ENCODE measurements around the gene ITM2B. TPM values are rescaled to one million over a fixed set of nuclear protein-coding genes. Genes with fewer than 3 reads are reported as not detected.
"Not testable (repeated sequence)": the region's sequence is repeated elsewhere in the genome, so short reads cannot be mapped to it uniquely, and the experiment has no call there.

The ITM2B gene
- total RNA-seq, 1 donor from 2014 or later, result 277 TPM

DNA sequence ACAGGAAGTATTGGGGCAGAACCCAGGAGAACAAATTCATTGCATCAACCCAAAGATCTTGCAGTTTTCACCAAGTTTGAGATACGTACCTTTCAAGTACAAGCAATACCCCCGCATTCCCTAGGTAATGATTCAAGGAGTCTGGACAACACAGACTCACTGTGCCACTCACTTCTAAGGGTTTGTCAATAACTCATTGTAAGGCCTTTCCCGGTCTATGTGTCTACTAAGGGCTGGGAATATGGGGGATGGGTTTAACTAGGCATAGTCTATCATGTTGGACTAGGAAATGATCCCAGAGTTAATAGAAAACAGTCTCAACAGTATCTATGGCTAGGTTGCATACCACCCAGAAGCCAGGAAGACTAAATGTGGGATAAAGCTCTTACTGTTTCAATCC lies 8.3 kb upstream of the ITM2B start:
- no peak for DNase-seq

DNA sequence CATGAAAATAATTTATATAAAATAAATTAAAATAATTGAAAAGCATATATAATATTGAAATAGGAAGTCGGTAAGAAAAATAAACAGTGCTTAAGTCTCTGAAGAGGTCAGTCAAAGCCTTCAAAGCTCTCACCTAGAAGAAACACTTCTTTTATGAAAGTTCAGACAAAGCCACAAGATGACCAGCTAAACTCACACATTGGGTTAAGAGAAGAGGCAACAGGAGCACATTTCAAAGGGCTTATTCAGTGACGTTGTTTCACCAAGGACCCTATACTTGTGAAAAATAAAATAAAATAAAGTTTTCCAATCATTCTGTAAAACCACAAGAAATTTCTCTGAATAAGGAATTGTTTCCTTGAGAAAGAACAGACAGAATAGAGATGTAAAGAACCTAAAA lies 2.5 kb upstream of the ITM2B start:
- no peak for DNase-seq

DNA sequence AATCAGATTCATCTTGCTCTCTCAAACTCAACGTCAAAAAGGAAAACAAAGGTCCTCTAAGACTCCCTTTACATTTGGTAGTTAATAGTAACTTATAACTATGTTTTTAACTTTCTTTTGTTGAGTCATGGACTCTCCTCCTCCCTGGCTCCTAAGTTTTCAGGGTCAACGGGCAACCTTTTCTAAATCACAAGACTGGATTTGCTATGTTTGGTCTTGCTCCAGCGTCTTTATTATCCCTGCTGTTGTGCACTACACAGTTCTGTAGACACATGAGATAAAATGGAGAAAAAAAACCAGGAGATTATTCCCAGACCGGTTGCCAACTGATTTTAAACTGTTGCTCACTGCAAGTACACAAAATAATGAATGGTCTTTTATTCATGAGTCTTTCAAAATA lies 1.9 kb upstream of the ITM2B start:
- DNase-seq, result no peak

DNA sequence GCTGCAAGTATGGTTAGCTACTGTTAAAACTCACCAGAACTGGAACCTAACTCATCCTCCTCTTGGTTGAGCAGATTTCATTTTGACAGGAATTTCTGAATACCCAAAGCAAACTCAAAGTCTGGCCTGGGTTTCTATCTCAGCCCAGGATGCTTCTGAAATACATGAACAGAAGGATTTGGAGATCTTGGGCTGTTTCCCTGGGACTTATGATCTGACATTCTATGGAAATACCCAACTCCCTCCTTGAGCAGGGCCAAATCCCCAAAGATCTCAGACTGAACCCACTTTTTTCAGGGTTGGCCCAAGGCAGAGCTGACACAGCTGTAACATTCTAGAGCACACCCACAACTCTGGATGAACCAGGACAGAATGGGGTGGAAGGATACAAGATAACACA lies 1.1 kb upstream of the ITM2B start:
- DNase-seq, result no peak

DNA sequence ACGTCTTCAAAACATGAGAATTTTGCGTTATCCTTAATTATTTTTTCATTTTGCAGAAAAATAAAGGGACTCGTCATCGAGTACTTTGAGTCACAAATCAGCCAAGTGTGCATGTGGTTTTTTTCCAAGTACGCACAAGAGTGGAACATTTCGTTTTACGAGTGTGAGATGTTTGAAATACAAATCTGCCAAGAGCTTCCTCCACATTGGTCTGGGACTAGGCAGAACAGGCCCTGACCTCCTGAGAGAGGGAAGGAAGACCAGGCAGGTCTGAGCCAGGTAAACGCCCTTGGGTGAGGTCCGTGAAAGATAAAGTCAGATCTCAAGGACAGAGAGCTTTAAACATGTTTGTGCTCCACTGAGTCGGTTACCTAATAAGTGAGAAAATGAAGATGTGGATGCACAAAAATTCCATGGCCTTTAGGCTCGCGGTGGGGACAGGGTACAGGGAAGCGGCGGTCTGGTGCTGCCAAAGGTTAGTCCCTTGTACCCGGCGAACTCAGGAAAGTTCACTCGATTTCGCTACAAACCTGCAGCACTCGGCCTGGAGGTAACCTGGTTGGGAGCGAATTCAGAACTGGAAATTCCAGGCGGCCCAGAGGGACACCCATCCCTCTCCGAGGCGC lies 473 bp upstream of the ITM2B start:
- DNase-seq, result peak; percentile 54

DNA sequence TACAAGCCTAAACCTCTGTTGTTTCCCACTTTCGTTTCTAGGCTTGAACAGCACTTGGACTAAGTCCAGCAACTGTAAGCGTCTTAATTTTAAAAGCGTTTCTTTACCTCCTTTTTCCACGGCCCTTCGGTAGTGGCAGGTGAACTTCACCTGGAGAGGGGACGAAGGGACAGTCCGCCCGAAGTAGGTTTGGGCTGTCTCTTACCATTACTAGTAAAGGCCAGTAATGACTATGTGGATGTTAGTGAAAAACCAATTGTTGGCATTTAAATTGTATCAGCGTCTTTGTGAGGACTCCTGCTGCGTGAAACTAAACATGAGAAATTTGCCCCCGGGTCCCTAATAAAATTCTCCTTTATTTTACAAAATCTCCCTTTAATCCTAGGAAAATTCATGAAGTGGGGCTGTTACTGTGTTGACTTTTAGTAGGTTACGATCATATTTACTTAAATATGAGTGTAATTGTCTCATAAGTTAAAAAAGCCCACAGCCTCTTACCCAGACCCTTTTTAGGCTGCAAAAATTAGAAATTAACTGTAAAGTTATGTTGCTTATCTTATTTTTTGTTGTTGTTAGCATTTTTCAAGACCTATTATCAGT lies 983 bp downstream of the ITM2B start:
- DNase-seq, result peak; percentile 60

DNA sequence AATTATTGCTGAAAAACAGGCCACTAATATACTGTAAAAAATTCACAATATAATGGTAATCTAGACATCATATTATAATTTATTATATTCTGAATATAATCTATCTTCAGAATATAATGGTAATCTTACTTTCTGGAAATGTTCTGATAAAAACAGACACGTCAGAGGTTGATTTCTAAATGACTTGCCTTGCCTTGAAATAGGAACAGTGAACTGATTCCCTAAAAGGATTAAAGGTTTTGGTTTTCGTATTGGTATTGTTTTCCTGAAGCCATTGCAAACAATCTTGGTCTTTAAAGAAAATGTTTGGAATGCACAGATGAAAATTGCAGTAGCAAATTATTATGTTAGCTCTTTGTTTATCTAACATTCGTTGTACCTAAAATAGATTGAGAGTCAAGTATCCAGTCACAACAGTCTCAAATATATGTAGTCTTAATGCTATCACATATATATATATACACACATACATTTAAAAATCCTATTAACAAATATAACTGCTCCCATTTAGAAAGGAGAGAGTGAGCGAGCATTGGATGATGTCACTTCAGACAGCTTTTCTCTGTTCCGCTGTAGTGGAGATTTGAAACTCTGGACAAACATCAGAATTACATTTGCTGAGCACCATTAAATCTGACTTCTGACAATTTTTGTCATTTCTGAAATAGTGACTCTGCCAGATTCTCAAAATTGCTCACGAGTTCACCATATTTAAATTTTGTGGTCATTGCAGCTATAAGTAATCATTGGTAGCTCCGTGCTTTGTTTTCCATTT lies 1.7 kb downstream of the ITM2B start:
- DNase-seq, result peak; percentile 39

DNA sequence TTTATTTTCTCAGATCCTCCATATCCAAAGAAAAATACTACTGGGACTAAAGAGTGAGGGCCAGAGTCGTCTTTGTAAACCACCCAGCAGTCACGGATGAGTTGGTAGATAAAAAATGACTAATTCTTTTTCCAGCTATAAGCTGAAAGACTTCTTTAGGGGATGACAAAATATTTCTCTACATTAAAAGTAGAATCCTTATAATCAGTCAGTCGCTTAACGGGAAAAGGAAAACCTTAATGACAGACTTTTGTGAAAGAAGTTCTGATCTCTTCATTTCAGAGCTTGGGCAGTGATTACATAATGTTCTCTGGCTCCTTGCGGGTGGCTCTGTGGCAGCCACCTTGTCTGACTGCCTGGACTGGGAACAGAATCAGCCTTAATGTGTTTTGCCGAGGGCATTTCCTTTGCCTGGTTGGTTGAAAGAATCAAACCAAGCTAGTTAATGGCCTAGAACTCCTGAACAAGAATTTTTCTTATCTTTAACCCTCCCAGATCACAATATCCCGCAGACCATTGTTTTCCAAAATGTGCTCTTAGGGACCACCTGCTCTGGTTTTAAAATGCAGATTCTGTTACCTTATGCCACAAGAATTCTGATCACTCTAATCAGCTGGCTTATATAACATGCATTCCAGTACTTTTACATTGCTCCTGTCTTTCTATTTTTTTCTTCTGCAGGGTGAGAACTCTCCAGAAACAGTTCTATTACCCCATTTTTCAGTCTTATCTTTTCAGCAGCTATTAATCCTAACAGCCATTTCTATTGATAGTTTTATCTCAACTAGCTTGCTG lies 2.5 kb downstream of the ITM2B start:
- peak; percentile 7 for DNase-seq

DNA sequence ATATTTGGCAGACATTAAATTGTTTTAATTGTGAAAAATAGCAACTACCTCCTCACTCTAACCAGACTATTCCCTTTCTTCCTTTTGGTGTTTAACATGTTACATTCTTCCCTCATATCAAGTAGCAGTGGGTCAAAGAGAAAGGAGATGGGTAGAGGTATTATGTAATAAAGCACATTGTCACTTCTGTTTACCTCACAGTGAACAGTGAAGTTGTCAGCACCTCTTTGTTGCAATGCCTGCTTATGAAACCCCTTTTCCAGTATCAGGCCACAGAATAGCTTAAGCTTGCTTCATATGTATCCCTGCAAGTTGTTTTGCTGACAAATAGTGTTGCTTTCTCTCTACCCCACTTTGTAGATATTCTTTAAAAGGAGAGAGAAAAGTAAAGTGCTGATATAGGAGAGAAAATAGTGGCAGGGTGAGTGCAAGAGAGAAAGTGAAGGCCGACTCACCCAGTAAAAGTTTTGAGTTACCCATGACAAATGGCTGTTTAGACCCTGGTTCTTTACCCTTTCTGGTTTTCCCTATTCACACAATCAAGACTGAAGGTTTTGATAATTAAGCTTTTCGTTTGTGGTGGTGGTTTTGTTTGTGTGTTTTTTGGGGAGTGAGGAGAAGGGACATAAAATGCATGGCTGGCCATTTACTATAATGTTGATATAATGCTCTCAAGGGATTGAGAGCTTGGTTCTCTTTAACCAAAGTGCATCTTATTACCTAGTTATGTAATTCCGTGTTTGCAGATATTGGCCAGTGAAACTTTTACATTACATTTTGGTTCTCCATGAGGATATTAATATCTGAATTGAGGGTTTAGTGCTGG lies 3.7 kb downstream of the ITM2B start:
- peak; percentile 1 for DNase-seq

DNA sequence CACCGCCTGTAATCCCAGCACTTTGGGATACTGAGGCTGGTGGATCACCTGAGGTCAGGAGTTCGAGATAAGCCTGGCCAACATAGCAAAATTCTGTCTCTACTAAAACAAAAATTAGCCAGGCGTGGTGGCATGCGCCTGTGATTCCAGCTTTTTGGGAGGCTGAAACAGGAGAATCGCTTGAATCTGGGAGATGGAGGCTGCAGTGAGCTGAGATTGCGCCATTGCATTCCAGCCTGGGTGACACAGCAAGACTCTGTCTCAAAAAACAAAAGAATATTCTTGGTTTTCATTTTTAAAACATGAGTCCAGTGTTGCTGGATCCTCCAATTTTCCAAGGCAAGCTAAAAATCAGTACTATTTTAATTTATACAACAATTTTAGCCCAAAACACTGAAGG lies 6.4 kb downstream of the ITM2B start:
- DNase-seq, result not testable (repeated sequence)

DNA sequence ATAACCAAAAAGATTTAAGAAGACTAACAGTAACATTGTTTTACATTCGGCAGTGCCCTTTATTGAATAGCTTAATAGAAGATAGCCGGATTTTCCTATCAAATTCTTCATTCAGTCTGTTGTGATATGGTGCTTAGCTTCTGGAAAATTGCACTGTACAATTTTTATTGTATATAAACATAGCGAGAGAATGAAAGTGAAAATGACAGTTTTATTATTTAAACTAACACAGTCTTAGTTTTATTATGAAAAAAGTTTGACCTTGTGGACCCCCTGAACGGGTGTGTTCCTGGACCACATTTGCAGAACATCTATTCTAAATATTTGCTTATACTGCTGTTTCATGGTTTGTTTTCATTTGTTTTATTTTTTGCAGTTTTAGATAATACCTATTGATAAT lies 8.6 kb downstream of the ITM2B start:
- no peak for DNase-seq

DNA sequence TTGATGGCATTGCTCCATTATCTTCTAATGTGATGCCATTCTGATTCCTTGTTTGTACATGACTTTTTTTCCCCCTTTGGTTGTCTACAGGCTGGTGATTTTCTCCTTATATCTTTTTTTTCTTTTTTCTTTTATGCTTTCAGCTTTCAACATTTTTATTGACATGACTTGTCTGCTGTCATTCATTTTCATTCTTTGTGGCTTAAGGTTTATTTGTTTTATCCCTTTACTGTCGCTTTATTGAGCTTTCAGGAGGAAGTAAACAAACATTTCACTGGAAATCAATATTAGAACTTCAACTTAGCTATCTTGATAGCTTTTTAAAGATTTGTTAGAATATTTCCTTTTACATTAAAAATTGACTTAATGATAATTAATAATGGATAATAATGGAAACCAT lies 9.7 kb downstream of the ITM2B start:
- DNase-seq, result no peak

DNA sequence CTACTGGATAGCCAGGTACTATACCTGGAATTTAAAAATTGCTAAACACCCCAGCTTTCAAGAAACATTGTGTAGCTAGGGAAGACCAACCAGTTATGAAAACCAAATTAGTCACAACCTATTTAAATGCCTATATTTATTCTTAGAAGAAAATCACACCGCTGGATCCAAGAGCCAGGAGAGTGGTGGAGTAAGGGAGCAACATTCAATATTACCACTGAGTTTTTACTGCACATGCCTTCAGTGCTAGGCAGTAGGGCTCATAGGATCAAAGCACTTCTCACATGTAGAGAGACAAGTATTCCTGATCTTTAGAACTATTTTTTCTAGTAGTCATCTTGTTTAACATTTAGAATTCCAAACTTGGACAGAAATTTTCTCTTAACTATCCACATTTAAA lies 11.2 kb downstream of the ITM2B start:
- no peak for DNase-seq

DNA sequence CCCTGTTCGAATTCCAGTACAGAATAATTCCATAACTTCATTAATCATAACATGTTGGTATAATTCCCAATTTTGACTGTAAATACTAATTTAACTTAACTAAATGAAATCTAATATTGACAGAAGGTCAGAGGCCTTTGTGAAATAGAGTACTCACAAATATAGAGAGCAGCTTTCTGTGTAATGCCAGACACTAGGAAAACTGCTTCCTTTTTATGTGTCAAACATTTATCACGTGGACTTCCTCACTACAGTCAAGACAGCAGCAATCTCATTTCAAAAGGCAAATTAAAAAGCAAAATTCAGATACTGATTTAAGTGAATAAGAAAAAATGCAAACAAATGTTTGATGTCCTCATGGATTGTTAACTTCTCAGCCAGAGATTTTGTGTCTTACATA lies 13.1 kb downstream of the ITM2B start:
- no peak for DNase-seq

DNA sequence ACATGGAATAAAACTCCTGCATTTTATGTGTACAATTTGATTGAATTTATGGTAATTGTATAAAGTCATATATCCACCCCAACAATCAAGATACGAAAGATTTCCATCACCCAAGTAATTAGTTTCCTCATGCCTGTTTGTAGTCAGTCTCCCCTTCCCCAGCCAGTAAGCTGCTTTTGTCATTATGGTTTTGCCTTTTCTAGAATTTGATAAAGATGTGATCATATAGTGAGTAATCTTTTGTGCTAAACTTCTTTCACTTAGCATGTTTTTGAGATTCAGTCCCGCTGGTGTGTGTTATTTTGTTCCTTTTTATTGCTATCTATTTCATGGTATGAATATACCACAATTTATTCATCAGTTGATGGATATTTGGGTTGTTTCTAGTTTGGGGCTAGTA lies 16.0 kb downstream of the ITM2B start:
- no peak for DNase-seq

DNA sequence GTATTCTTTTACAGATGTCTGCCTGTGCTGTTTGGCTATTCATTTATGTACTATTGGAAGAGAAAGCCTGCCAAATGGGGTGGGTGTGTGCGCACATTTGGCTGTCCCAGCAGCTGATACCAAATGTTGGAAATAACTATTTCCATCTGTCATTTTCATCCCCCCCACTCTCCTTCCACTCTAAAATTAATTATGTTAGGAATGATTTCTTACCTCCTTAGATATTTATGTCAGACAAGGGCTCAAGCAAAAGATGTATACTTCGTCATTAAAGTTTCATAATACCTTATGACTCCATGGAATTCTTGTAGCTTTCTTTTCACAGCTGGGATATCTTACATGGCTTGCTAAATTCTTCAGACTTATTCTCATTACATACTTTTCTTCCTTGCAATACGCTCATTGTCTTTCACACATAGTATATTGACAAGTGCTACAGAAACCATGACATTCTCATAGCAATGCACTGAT lies 18.6 kb downstream of the ITM2B start:
- DNase-seq, result peak; percentile 98

DNA sequence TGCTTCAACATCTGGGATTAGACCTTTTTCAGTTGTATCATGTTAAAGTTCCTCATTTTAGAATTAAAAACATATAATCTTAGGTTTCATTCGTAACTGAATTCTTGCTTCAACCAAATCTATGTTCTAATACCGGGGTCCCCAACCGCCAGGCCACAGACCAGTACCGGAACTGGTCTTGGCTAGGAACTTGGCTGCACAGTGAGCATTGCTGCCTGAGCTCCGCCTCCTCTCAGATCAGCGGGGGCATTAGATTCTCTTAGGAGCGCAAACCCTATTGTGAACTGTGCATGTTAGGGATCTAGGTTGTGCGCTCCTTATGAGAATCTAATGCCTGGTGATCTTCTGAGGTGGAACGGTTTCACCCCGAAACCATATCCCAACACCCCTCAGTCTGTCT lies 19.2 kb downstream of the ITM2B start:
- DNase-seq, result no peak

DNA sequence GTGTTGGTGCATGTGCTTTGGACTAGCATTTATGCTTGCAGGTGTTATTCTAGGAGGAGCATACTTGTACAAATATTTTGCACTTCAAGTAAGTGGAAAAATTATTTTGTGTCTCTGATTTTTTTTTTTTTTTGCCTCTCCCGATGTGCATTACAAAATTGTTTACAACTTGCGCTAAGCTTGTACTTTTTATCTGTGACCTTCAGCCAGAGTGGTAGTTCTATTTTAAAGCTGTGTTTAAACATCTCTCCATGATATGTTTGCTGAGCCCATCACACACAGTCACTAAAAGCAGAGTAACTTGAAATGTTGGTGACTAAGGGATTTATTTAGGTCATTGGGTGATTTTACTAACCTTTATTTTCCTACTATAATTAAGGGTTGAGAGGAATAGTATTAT lies 20.8 kb downstream of the ITM2B start:
- DNase-seq, result no peak

DNA sequence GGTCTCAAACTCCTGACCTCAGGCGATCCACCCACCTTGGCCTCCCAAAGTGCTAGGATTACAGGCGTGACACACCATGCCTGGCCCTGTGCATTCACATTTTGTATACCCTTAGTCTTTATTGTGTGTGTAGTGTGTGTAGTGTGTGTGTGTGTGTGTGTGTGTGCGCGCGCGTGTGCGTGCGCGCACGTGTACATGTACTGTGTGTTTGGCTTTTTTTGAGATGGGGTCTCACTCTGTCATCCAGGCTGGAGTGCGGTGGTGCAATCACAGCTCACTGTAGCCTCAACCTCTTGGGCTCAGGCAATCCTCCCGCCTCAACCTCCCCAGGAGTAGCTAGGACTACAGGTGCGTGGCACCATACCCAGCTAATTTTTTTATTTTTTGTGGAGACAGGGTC lies 22.1 kb downstream of the ITM2B start:
- DNase-seq, result no peak

DNA sequence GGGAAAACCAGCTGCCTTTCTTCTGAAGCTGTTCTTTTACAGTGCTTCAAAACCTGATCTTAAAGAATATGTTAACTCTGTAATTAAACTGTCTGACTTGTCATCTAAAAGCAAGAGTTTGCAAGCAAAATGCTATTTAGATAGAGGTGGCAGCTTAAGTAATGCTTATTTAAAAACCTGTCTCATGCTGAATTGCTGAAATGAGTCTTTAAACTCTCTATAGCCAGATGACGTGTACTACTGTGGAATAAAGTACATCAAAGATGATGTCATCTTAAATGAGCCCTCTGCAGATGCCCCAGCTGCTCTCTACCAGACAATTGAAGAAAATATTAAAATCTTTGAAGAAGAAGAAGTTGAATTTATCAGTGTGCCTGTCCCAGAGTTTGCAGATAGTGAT lies 22.9 kb downstream of the ITM2B start:
- no peak for DNase-seq

DNA sequence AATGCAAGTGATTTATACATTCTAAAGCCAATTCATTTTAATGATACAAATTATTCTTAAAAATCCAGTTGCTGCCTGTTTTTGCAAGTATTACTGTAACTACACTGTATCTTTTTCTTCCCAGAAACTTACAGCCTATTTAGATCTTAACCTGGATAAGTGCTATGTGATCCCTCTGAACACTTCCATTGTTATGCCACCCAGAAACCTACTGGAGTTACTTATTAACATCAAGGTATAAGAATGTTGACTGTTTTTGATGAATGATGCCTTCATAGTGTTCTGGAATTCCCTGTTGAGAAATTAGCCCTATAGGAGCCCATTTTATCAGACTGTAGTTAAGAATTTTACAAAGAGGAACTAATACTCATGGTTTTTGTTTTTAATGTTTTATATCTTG lies 25.0 kb downstream of the ITM2B start:
- no peak for DNase-seq

DNA sequence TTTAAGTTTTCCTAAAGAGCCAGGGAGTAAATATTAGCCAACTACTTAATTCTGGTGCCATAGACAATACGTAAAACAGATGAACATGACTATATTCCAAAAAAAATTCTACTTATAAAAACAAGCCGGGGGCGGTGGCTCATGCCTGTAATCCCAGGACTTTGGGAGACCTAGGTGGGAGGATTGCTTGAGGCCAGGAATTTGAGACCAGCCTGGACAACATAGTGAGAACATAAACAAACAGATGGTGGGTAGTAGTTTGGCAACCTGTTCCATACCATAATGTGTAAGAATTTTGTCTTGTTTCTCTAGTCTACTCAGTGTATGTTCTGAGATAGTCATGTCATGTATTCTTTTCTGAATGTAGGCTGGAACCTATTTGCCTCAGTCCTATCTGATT lies 25.4 kb downstream of the ITM2B start:
- no peak for DNase-seq
